Head of caudate nucleus (tissue), 42 donors: ENCODE data around the gene FRS3.

Experiments used
- DNase-seq, 42 donors: peaks; one replicate each; pipeline versions ENCODE4 v3.0.0 to v3.0.0-alpha.2; 2020 to 2021; ENCODE audit warnings: mixed read lengths in 7 of 42
- intact Hi-C: fragments of 100-400 bp; cut with DNase I; formaldehyde crosslinking; loops from one replicate; pipeline ENCODE4 v1.15.0; 2022

Gene FRS3

GRCh38 chr6:41722969-41723529 lies 56.7 kb downstream of the FRS3 start:
- intact Hi-C loops: no loop called here
- no peak for DNase-seq

GRCh38 chr6:41721414-41721813 lies 58.3 kb downstream of the FRS3 start:
- no peak for DNase-seq
- intact Hi-C loops: no loop called here

GRCh38 chr6:41720783-41721182 lies 58.9 kb downstream of the FRS3 start:
- intact Hi-C loops: no loop called here
- DNase-seq: no peak

GRCh38 chr6:41720262-41720620 lies 59.5 kb downstream of the FRS3 start:
- DNase-seq: no peak
- intact Hi-C loops: no loop called here
